Subcutaneous adipose tissue (tissue), 4 donors: ENCODE data around the gene IL21R. TPM values are rescaled to one million over a fixed set of nuclear protein-coding genes. Genes with fewer than 3 reads are reported as not detected.

Source experiments
- total RNA-seq, 4 donors: library from RNA; depleted of rRNA; stranded (reverse); fragments of >200 nt; gene quantifications; one replicate each; pipeline ENCODE4 v1.1.0, GENCODE V29; 2016
- TF ChIP-seq, protein P1 (sequence below): fragments of 450-650 bp; IDR thresholded peaks from one replicate; pipeline ENCODE4 v1.5.1; 2016; ENCODE audit warnings: low read depth, mild to moderate bottlenecking, control low read depth, antibody characterized with exemption, moderate library complexity

The IL21R gene
- total RNA-seq, 4 donors from 2014 or later = 0.51 TPM; not detected in 3

DNA sequence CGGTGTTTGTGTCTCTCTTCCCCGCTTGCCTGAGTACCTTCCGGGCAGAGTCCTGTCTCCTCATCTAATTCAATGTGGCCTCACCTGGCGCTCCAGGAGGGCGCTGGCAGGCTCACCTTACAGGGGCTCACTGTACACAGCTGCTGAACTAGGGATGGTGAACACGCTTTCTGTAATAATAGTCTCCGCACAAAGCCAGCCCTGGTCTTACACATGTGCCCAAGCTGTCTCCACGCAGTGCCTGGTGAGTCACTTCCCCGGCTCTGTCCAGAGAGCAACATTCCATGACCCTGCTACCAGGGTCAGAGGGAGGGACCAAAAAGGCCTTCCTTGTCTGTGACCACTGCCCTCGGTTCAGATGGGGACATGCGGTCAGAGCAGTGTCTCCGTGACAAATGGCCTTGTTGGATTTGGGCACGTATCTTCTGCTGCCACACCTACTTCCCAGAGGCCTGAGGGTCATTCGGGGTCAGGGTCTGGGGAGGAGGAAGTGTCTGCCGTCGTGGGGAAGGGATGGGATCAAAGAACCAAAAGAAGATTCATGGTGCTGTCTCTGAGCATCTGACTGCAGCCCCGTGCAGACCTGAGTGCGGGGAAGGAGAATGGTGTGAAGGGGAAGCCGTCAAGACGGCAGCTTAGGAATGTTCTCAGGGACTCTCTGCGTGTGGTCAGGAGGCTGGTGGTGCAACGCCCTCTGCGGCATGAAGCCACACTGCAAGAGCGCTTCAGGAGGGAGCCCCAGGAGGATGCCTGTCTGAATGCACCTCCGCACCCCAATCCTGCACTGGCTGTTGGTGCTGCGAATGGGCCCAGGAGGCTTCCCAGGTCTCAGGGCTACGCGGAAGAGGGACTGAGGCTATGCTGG is 68.8 kb downstream of the IL21R start:
- TF ChIP-seq, protein P1, sequence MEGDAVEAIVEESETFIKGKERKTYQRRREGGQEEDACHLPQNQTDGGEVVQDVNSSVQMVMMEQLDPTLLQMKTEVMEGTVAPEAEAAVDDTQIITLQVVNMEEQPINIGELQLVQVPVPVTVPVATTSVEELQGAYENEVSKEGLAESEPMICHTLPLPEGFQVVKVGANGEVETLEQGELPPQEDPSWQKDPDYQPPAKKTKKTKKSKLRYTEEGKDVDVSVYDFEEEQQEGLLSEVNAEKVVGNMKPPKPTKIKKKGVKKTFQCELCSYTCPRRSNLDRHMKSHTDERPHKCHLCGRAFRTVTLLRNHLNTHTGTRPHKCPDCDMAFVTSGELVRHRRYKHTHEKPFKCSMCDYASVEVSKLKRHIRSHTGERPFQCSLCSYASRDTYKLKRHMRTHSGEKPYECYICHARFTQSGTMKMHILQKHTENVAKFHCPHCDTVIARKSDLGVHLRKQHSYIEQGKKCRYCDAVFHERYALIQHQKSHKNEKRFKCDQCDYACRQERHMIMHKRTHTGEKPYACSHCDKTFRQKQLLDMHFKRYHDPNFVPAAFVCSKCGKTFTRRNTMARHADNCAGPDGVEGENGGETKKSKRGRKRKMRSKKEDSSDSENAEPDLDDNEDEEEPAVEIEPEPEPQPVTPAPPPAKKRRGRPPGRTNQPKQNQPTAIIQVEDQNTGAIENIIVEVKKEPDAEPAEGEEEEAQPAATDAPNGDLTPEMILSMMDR = no peak

DNA sequence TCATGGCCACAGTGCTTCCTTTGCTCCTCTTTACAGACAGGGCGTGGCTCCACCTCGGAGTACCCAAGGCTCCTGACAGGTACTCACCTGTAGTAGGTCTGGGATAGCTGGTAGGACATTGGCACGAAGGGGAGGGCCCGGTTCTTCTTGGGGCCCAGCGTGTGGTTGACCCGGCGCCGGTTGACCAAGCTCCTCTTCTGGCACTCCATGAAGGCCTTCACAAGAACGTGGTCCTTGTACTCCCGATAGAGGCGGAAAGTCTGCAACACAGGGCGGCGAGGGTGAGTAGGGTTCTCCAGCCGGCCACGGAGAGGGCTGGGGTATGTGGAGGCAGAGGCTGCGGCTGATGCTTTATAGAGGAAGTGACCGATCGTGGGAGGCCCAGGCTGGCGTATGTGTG is 69.7 kb downstream of the IL21R start:
- TF ChIP-seq, protein P1 = no peak

DNA sequence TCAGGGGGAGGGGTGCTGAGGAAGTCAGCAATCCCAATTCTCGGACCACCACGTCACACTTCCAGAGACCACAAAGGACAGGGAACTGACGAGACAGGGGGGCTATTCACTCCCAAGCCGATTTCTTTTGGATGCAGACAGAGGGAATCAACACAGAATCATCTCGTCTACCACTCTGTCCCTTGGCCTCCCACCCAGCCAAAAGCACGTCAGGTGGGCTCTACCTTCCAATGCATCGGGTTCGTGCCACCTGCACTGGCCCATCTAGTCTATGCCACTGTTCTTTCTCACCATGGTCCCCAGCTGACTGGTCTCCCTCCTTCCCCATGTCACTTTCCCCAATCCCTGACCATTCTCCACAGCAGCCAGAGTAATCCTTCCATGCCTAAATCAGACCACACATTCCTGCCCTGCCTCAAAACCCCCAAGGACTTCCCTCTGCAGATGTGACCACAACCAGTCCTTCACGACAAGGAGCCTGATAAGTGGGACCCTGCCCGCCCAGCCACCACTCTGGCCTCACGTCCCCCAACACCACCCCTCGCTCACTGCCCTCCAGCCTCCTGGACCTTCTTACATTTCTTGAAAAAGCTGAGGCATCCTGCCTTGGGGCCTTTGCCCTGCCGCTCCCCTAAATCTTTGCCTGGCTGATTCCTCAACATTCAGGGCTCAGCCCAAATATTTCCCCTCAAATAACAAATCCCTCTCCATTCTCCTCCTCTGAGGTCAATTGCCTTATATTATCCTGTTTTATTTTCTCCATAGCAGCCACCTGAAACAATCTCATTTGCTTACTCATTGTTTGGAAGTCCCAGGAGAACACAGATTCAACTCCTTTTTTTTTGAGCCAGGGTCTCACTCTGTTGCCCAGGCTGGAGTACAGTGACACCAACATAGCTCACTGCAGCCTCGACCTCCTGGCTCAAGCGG is 70.4 kb downstream of the IL21R start:
- TF ChIP-seq, protein P1 = no peak

DNA sequence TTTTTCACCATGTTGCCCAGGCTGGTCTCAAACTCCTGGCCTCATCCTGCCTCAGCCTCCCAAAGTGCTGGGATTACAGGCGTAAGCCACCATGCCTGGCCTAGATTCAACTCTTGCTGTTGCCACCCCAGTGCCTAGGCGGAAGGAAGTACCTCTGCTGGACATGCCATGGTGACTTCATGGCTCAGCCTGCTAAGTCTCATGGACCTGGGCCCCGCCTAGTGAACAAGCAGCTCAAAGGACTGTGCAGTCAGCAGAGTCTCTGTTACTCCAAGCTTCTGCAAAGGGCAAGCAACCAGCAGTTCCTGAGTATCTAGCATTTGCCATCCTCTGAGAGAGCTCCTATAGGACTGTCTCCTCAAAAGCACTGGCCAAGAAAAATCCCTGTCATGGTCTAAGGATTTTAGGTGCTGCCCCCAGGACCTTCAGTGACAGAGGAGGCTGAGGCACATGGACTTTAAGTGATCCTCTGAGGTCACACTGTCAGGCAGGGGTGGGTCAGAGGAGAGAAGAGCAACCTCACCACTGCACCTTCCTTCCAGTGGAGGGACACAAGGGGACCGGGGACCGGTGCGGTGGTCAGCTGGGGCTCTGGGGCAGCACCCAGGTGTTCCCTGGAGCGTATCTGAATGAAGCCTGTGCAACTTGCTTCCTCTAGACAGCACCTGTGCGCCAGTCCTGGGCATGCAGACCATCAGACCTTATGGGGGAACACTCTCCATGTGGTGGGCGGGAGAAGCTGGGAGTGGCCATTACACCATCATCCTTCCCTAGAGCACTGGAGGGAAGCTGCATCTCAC is 71.3 kb downstream of the IL21R start:
- TF ChIP-seq, protein P1 = no peak

DNA sequence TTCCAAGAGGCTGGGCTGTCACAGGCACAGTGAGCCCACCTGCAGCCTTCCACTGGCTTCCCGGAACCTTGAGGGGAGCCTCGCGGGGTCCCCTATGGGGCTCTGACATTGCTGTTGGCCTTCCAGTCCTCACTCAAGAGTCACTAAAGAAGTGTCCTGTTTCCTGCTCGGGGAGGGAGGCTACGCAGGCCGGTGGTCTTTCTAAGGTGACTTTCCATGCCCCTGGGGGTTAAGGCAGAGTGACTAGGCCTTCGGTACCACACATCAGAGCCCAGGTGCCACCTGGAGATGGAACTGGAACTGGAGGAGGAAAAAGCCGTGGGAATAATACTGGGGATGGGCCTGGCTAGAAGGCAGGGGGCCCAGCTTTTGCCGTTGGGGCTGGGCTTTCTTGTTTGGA is 72.1 kb downstream of the IL21R start:
- TF ChIP-seq, protein P1 = no peak

DNA sequence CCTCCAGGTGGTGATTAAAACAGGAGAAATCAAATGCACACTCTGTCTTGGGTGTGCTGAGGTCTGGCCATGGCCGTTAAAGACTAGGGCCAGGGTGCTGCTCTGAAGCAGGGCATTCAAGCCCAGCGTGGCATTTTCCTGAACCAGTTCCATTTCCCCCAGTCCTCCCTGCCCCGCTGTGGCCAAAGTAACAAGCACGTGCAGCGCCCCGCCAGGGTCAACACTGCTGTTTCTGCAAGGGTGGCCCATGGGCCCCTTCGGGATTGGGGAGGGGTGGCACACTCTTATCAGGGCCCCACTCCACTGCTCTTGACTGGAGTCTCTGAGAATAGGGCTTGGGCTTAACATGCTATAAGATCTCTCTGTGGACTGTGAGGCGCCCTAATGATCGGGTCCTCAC is 72.9 kb downstream of the IL21R start:
- TF ChIP-seq, protein P1 = no peak
